Measurements from ENCODE around the gene TCF4.

Gene TCF4

GRCh38 chr18:55585065-55585919 lies 2.7 kb downstream of the TCF4 start:
- DNase-seq: no peak

DNA sequence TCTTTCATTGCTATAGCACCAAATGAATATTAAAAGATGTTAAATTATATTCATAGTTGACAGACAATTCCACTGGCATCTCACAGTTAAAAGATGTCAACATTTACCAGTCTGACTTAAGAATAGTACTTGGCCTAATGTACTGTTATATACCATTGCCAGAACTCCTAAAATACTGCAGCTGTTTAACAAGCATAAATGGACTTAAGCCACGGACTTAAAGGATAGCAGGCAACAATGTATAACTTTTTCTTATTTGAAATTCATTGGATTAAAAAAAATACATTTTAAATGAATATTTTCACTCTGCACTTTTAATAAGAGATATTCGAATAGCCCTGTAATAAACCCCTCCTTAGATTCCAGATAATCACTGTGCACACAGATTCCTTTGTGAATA lies 3.8 kb downstream of the TCF4 start:
- no peak for DNase-seq

- DNase-seq: no peak
Measured at GRCh38 chr18:55582325-55582724, 5.7 kb downstream of the TCF4 start.

DNA sequence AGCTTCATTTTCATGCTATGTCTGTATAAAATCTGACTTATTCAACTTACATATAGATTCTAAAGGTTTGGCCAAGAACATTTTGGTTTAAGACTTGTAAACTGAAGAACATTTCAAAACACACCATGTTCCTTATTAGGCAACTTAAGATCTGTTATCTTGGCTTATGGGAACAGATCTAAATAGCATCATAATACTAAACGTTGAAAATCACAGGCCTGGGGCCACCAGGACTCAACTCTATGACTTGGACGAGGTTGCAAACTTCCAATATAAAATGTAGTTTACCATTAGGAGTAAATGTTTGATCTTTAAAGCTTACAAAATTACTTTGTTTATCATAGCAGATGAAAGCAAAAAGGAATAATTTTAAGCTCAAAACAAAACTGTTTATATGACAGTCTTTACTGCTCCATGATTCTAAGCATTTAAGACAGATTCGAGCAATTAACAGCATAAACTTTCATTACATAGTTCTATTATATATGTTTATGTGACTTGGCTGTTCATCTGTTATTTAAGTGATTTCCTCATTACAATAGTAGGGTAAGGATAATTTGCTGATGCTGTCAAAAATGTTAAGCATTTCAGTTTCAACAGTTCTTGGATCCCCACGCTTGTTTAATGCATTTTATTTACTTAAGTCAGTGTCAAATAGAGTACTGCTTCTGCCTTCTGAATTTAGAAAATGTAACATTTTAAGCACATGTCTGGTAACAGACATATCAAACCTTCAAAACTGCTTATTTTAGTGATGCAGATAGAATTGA lies 8.3 kb downstream of the TCF4 start:
- no peak for DNase-seq

DNA sequence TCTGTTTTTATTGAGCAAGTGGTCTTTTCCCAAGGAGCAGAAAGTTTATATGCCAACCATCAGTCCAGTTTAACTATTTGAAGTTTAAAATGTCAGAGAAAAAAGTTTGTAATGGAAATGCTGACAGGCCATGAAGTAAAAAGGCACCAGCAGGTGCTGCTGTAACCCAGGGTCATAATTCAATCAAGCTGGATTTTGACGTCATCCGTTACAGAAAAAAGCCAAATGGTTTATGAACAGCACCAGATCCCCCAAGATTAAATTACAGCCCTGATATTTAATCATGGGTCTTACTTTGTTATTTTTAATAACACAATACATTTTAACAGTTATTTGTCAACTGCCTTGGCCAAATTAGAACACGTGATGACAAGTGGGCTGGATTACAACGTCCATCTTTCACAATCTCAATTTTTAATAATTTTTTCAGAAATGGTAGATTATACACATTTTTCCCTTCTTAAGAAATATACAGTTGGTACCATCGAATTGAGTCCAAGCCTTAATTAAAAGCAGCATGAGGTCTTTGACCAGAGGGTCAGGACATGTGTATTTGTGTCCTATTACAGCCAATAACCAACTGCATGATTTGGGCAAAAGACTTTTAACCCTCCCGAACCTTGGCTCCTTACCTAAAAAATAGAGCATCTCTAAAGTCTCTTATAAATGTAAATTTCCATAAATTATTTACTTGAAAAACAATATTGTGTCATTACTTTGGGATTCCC lies 10.0 kb downstream of the TCF4 start:
- no peak for DNase-seq

DNA sequence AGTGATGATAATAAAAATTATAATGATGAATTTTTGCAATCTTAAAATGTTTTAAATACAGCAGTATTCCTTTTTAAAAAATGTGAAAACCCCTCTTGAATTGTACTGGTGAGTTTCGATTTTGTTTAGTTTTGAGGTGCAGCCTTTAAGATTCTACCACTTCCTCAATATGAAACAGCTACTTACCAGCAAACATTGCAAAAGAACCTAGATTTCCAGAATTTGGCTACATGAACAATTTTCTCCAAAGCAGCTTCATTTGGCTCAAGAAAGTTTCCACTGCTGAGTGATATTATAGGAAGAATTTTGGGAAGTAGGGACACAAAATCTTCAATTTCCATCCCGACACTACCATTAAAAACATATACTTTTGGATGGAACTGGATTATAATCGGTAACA lies 12.0 kb downstream of the TCF4 start:
- DNase-seq: peak in 1 of 2 donors; percentile 15

DNA sequence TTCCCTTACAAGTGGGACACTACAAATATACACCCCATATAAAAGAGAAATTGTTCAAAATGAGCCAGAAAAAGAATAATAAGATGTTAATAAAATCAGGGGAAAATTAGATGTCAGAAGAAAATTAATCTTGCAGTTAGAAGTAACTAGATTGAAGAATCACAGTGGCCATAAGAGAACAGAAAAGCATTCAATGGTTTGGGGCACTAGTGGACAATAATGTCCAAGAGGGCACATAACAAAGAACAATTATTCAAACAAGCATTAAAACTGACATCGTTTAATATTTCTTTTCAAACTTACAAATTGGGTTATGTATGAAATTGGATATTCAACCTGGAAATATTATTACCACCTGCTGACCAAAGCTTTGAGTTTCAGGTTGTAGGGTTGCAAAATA lies 12.9 kb downstream of the TCF4 start:
- no peak for DNase-seq

GRCh38 chr18:55573386-55573785 lies 14.6 kb downstream of the TCF4 start:
- no peak for DNase-seq

GRCh38 chr18:55570966-55571365 lies 17.0 kb downstream of the TCF4 start:
- DNase-seq: no peak

- no peak for DNase-seq
Measured at GRCh38 chr18:55566456-55566935, 21.5 kb downstream of the TCF4 start.

DNA sequence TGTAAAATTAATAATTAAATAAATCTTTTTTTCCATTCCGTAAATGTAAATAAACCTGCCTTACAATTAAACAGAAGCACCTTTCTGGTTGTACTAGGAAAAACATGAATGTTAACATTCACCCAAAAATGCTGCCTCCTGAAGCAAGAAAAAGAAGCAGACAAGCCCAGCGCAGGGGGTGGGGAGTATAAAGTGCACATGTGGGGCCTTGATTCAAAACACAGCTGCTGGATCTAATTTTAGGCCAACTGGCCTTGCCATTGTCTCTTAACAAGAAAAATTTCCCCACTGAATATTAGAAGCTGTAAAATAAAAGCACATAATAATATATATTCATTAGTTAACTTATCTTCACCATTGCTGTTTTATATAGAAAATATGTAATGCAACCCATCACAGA lies 28.3 kb downstream of the TCF4 start:
- DNase-seq: no peak

DNA sequence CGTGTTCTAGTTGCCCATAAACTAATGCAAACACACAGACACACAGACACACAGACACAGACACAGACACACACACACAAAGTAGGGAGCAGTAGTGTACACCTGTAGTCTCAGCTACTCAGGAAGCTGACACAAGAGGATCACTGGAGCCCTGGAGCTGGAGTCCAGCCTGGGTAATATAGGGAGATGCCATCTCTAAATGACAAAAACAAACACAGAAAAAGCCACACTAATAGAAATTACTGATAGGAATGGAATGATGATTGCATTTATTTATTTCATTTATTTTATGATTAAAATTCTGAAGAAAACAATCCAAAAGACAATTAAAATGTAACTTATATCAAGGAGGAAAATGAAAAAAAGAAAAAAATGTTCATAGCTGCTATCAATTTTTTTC lies 30.8 kb downstream of the TCF4 start:
- no peak for DNase-seq

- no peak for DNase-seq
Measured at GRCh38 chr18:55555395-55556027, 32.5 kb downstream of the TCF4 start.

DNA sequence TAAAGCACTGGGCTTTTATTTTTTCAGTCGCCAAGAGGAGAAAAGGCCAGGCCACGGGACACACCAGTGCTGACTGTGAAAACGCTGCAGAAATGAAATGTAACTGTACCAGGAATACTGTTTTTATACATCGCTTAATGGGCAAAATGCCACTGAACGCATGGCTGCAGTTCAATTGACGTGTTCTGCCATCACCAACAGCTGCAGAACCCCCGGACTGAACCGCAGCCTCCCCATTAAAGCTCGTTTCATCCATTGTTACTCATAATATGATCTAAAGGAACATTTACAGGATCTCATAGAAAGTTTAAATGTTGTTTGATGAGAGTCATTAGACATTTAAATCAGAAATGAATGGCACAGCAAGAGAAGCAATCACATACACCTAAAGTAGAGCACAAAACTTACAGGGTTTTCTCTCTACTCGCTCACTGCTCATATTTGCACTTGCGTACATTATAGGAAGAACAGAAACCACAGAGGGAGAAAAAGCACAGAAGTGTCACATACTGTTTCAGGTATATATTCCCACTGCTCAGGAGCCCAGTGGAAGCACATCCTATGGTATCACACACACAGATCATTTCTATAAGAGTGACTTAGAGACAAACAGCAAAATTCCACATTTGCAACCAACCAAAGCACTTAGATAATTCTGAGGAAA lies 35.3 kb downstream of the TCF4 start:
- no peak for DNase-seq

GRCh38 chr18:55551227-55551626 lies 36.8 kb downstream of the TCF4 start:
- no peak for DNase-seq

- no peak for DNase-seq
Measured at GRCh38 chr18:55550471-55550870, 37.5 kb downstream of the TCF4 start.

GRCh38 chr18:55549474-55550104 lies 38.4 kb downstream of the TCF4 start:
- DNase-seq: no peak

DNA sequence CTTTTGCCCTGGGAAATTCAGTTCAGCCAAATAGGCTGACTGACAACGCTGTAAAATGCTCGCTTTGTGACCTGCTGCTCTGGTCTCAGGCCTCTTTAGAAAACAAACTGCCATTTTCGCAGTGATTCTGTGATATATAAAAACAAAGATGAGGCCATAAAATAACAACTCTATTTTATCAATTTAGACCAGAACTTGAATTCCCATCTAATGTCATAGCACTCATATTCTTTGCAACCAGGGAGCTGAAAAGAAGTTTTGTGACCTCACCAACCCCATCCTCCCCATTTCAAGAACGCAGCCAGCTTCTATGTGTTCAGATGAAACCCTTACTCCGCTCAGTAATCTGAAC lies 40.3 kb downstream of the TCF4 start:
- no peak for DNase-seq

DNA sequence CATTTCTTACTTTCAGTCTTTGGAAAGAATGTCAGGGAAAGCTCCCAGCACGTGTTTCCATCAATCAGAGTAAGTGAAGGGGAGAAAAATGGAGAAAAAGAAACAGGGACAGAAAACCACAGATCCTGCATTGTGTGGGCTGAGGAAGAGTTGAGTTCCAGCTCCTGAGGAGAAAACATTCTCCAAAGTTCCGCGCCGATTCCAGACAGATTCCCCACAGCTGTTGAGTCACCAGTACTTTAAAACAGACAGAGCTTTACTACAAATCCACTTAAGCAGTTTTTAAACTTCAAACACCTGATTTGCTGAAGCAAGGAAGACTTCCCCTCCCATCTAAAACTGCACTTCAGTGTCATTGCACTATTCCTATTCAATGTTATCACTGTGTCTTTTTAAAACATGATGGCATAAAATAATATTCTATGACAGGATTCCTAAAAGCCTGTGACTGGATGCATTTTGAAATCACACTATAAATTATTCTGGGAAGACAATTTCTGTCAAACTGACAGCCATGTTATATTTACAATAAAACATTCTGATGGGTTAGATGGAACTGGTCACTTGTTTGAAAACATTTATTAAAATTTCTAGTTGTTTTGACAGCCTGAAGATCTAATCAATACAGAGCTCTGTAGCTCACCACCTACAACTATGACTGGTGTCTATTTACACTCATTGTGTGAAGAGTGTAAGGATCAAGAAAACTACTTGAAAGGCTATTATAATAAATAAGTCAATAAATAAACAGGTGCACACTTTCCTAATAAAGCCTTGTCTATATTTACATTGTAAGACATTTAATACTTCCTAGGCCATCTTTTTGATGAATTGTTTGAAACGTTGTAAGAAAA lies 40.9 kb downstream of the TCF4 start:
- no peak for DNase-seq

- DNase-seq: no peak
Measured at GRCh38 chr18:55544014-55544413, 44.0 kb downstream of the TCF4 start.
